Suprapubic skin (tissue), 4 donors: ENCODE data around the gene GSTM4.

ENCODE experiments used
- CTCF ChIP-seq, 2 donors: fragments of 200-600 bp in 1 of 2; fragments of 450-650 bp in 1 of 2; sonication (generic) in 1 of 2; IDR thresholded peaks; one replicate each; pipeline ENCODE4 v1.5.1; 2016 to 2019; ENCODE audit warnings: antibody characterized with exemption in 2 of 2, mild to moderate bottlenecking in 1 of 2, moderate library complexity in 1 of 2
- POLR2A ChIP-seq, 2 donors: fragments of 450-650 bp; IDR thresholded peaks; one replicate each; pipeline ENCODE4 v1.6.1; 2017; ENCODE audit warnings: antibody characterized with exemption in 2 of 2, mild to moderate bottlenecking in 2 of 2, moderate library complexity in 2 of 2
- POLR2AphosphoS5 ChIP-seq, 3 donors: sonication (generic); formaldehyde crosslinking; IDR thresholded peaks; one replicate each; pipeline ENCODE4 v1.6.1; 2017; ENCODE audit warnings: antibody characterized with exemption in 3 of 3

- TF ChIP-seq CTCF (IDR thresholded peaks at IDR 0.05) = no peak
- TF ChIP-seq POLR2A (IDR thresholded peaks at IDR 0.05) = no peak
- no peak for TF ChIP-seq POLR2AphosphoS5 (IDR thresholded peaks at IDR 0.05)
Observed at GRCh38 chr1:109644670-109645069, 11.2 kb upstream of the GSTM4 start.
